ENCODE data around the gene MED1. TPM values are rescaled to one million over a fixed set of nuclear protein-coding genes. Genes with fewer than 3 reads are reported as not detected.

MED1 gene
- polyA plus RNA-seq, 1 donor (not counting 4 experiments of a cell fraction or from before 2014, with no cell fraction given): 31.1 TPM

GRCh38 chr17:39429600-39429999 is 21.5 kb downstream of the MED1 start:
- Histone ChIP-seq H3K9me3 (ENCODE audit: control insufficient read depth, low read depth, low read length) (no peaks in the 10 kb centered on the region), H2AFZ (ENCODE audit: control insufficient read depth, low read length) (no peak overlapping the region), H3K9me1 (ENCODE audit: control insufficient read depth, extremely low read depth, insufficient read depth, low read length) (no peaks in the 10 kb centered on the region), H3K9ac (ENCODE audit: control insufficient read depth, extremely low read depth, insufficient read depth, low read length) (no peak overlapping the region), H3K4me1 (ENCODE audit: control insufficient read depth, extremely low read depth, insufficient read depth, low read length) (no peaks in the 10 kb centered on the region), H3K4me2 (ENCODE audit: control insufficient read depth, extremely low read depth, insufficient read depth, low read depth, low read length) (no peak overlapping the region), H4K20me1 (ENCODE audit: control insufficient read depth, extremely low read depth, insufficient read depth, low read length) (no peaks in the 10 kb centered on the region), H3K4me3 (ENCODE audit: control insufficient read depth in 2 of 3, extremely low read depth in 1 of 3, insufficient read depth in 2 of 3, low read depth in 1 of 3, low read length in 3 of 3) (no peak overlapping the region), H3K27ac (ENCODE audit: control insufficient read depth, insufficient read depth, low read length) (no peak overlapping the region), H3K79me2 (ENCODE audit: control insufficient read depth, insufficient read depth, low read length) (no peaks in the 10 kb centered on the region), H3K27me3 (ENCODE audit: control insufficient read depth, extremely low read depth, insufficient read depth, low read length) (no peaks in the 10 kb centered on the region), H3K36me3 (ENCODE audit: control insufficient read depth in 2 of 2, extremely low read depth in 1 of 2, insufficient read depth in 2 of 2, low read length in 2 of 2) (peaks cover 19 to 21% of the 10 kb centered on the region in 2 experiments)
- dilution Hi-C loops (cut with MboI; ENCODE audit: extremely low pct_ligation_motif_present, low sequenced_read_pairs): no loop called here
- DNase-seq (ENCODE audit: low read depth, low spot score) (no peak), FAIRE-seq (no peak)
- TF ChIP-seq EZH2 (IDR thresholded peaks at IDR 0.05; ENCODE audit: low read length) (no peak), CTCF (optimal IDR thresholded peaks at IDR 0.05 in 1 of 3, IDR thresholded peaks at IDR 0.05 in 1 of 3, conservative IDR thresholded peaks at IDR 0.05 in 1 of 3; ENCODE audit: extremely low read depth in 1 of 3, insufficient read depth in 2 of 3, low read length in 3 of 3) (no peak)

- no peaks in the 10 kb centered on the region for H3K79me2 ChIP-seq (ENCODE audit: control insufficient read depth, insufficient read depth, low read length)
- H2AFZ ChIP-seq (ENCODE audit: control insufficient read depth, low read length): no peak overlapping the region
- H3K9me1 ChIP-seq (ENCODE audit: control insufficient read depth, extremely low read depth, insufficient read depth, low read length): no peaks in the 10 kb centered on the region
- no peak overlapping the region for H3K9ac ChIP-seq (ENCODE audit: control insufficient read depth, extremely low read depth, insufficient read depth, low read length)
- H3K9me3 ChIP-seq (ENCODE audit: control insufficient read depth, low read depth, low read length): no peaks in the 10 kb centered on the region
- no peaks in the 10 kb centered on the region for H3K4me1 ChIP-seq (ENCODE audit: control insufficient read depth, extremely low read depth, insufficient read depth, low read length)
- peaks cover 18 to 24% of the 10 kb centered on the region in 2 experiments for H3K36me3 ChIP-seq (ENCODE audit: control insufficient read depth in 2 of 2, extremely low read depth in 1 of 2, insufficient read depth in 2 of 2, low read length in 2 of 2)
- H3K27ac ChIP-seq (ENCODE audit: control insufficient read depth, insufficient read depth, low read length): no peak overlapping the region
- dilution Hi-C loops (cut with MboI; ENCODE audit: extremely low pct_ligation_motif_present, low sequenced_read_pairs): no loop called here
- TF ChIP-seq CTCF (optimal IDR thresholded peaks at IDR 0.05 in 1 of 3, IDR thresholded peaks at IDR 0.05 in 1 of 3, conservative IDR thresholded peaks at IDR 0.05 in 1 of 3; ENCODE audit: extremely low read depth in 1 of 3, insufficient read depth in 2 of 3, low read length in 3 of 3): no peak
- TF ChIP-seq EZH2 (IDR thresholded peaks at IDR 0.05; ENCODE audit: low read length): no peak
- H4K20me1 ChIP-seq (ENCODE audit: control insufficient read depth, extremely low read depth, insufficient read depth, low read length): no peaks in the 10 kb centered on the region
- H3K27me3 ChIP-seq (ENCODE audit: control insufficient read depth, extremely low read depth, insufficient read depth, low read length): no peaks in the 10 kb centered on the region
- no peak overlapping the region for H3K4me3 ChIP-seq (ENCODE audit: control insufficient read depth in 2 of 3, extremely low read depth in 1 of 3, insufficient read depth in 2 of 3, low read depth in 1 of 3, low read length in 3 of 3)
- H3K4me2 ChIP-seq (ENCODE audit: control insufficient read depth, extremely low read depth, insufficient read depth, low read depth, low read length): no peak overlapping the region
- no peak for DNase-seq (ENCODE audit: low read depth, low spot score)
- no peak for FAIRE-seq
These were observed 34.9 kb downstream of the MED1 start for GRCh38 chr17:39416141-39416540.
